Fibroblast of the aortic adventitia (primary cell): Measurements from ENCODE around the gene CASP10. TPM values are rescaled to one million over a fixed set of nuclear protein-coding genes. Genes with fewer than 3 reads are reported as not detected.
"Not testable (repeated sequence)": the region's sequence is repeated elsewhere in the genome, so short reads cannot be mapped to it uniquely, and the experiment has no call there.

Source experiments
- DNase-seq: peaks from one replicate; pipeline ENCODE4 v3.0.0-alpha.2; 2010; ENCODE audit warnings: low read depth
- H3K4me3 ChIP-seq: 2 replicates; pipeline ENCODE4 v1.5.1; 2011; ENCODE audit warnings: low read depth, mild to moderate bottlenecking, control low read depth, low read length, moderate library complexity
- CTCF ChIP-seq: IDR thresholded peaks from 2 replicates; pipeline ENCODE4 v1.5.1; 2011; ENCODE audit warnings: mild to moderate bottlenecking, low read length, control low read depth, inconsistent platforms; ENCODE audit not compliant: insufficient read depth
- total RNA-seq: library from RNA; depleted of rRNA; stranded (reverse); fragments of >200 nt; gene quantifications from 2 replicates; pipeline ENCODE4 v1.2.3, GENCODE V29; 2012; ENCODE audit warnings: low replicate concordance

The CASP10 gene
- total RNA-seq, 1 donor, result 9.1 TPM

GRCh38 chr2:201157694-201158093 is 25.2 kb upstream of the CASP10 start:
- no peak overlapping the region for H3K4me3 ChIP-seq
- DNase-seq, result no peak
- no peak for TF ChIP-seq CTCF

- peak; percentile 93 for DNase-seq
- H3K4me3 ChIP-seq, result no peak overlapping the region
- peak; percentile 76 for TF ChIP-seq CTCF
Measured at GRCh38 chr2:201158111-201158929, 24.6 kb upstream of the CASP10 start.

DNA sequence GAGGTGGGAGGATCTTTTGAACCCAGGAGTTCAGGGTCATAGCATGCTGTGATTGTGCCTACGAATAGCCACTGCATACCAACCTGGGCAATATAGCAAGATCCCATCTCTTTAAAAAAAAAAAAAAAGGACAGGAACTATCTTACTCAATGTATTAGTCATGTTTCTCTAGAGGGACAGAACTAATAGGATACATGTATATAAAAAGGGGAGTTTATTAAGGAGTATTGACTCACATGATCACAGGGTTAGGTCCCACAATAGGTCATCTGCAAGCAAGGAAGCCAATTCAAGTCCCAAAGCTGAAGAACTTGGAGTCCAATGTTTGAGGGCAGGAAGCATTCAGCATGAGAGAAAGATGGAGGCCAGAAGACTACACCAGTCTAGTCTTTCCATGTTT is 18.8 kb upstream of the CASP10 start:
- no peak overlapping the region for H3K4me3 ChIP-seq
- no peak for TF ChIP-seq CTCF
- no peak for DNase-seq

GRCh38 chr2:201167546-201167945 is 15.4 kb upstream of the CASP10 start:
- no peak for TF ChIP-seq CTCF
- H3K4me3 ChIP-seq, result no peak overlapping the region
- DNase-seq, result no peak

DNA sequence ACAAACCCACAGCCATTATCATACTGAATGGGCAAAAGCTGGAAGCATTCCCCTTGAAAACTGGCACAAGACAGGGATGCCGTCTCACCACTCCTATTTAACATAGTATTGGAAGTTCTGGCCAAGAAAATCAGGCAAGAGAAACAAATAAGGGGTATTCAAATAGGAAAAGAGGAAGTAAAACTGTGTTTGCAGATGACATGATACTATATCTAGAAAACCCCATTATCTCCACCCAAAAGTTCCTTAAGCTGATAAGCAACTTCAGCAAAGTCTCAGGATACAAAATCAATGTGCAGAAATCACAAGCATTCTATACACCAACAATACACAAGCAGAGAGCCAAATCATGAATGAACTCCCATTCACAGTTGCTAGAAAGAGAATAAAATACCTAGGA is 14.4 kb upstream of the CASP10 start:
- DNase-seq, H3K4me3 ChIP-seq: not testable (repeated sequence)

GRCh38 chr2:201171259-201171814 is 11.6 kb upstream of the CASP10 start:
- H3K4me3 ChIP-seq, result no peak overlapping the region
- DNase-seq, result no peak
- no peak for TF ChIP-seq CTCF

DNA sequence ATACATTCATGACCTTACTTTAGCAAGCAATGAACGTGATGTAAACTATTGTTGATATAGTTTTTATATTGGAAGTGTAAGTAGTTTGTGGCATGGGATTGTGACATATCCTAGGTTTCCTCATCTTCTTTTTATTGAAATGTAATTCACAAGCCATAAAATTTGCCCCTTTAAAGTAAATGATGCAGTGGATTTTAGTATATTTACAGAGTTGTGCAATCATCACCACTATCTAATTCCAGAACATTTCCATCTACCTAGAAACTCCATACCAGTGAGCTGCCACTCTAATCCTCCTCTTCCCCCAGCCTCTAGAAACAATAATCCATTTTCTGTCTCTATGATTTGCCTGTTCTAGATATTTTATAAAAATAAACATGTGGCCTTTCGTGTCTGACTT is 10.7 kb upstream of the CASP10 start:
- no peak overlapping the region for H3K4me3 ChIP-seq
- TF ChIP-seq CTCF, result no peak
- no peak for DNase-seq
